Activated CD4-positive, alpha-beta T cell treated with anti-CD3 and anti-CD28 coated beads for 36 hours (primary cell): ENCODE measurements around the gene ATXN1. TPM values are rescaled to one million over a fixed set of nuclear protein-coding genes. Genes with fewer than 3 reads are reported as not detected.

Experiments used
- ATAC-seq: fragments of 200-7000 bp; cut with Tn5 transposase; one replicate; pipeline ENCODE4 v1.10.0; 2021; ENCODE audit warnings: mild to moderate bottlenecking, moderate library complexity
- CTCF ChIA-PET: fragments of 350-600 bp; sonication (Branson Sonifier 250); formaldehyde crosslinking; loops from one replicate; lab custom pipeline; 2021; ENCODE audit warnings: antibody characterized with exemption; lab: Charles Lee
- POLR2A ChIA-PET: fragments of 350-600 bp; sonication (Branson Sonifier 250); formaldehyde crosslinking; loops from one replicate; lab custom pipeline; 2021; ENCODE audit warnings: antibody characterized with exemption, inconsistent platforms; lab: Charles Lee
- DNase-seq: peaks from one replicate; pipeline ENCODE4 v3.0.0-alpha.2; 2020
- H3K27ac Mint-ChIP-seq: one replicate; pipeline ENCODE4 v1.8.0; 2021; ENCODE audit warnings: mixed read lengths
- H3K27me3 Mint-ChIP-seq: one replicate; pipeline ENCODE4 v1.8.0; 2021; ENCODE audit warnings: mixed read lengths
- H3K36me3 Mint-ChIP-seq: one replicate; pipeline ENCODE4 v1.8.0; 2021; ENCODE audit warnings: low read depth, mixed read lengths
- H3K4me1 Mint-ChIP-seq: one replicate; pipeline ENCODE4 v1.8.0; 2021; ENCODE audit warnings: mixed read lengths
- H3K4me3 Mint-ChIP-seq: one replicate; pipeline ENCODE4 v1.8.0; 2021; ENCODE audit warnings: mild to moderate bottlenecking, moderate library complexity, mixed read lengths
- H3K9me3 Mint-ChIP-seq: one replicate; pipeline ENCODE4 v1.8.0; 2021; ENCODE audit warnings: low read depth, mixed read lengths
- intact Hi-C, 2 experiments: fragments of 100-400 bp; cut with DNase I in 1 of 2; cut with micrococcal nuclease in 1 of 2; formaldehyde crosslinking; loops; one replicate each; pipeline versions ENCODE4 v1.14.2 to v1.15.1; 2022 to 2024; cut with DNase I, micrococcal nuclease
- total RNA-seq, 2 experiments: library from RNA; stranded (reverse); gene quantifications; one replicate each; pipeline ENCODE4 v1.2.3, GENCODE V29; 2021

Gene ATXN1
- total RNA-seq, 2 experiments from 2014 or later = 19.8 to 22.8 TPM

GRCh38 chr6:16761471-16762267 is 409 bp upstream of the ATXN1 start:
- ATAC-seq = peak; percentile 60
- POLR2A ChIA-PET = interaction anchor here (0.6 to 1.6 kb wide), 9 partner anchors 14 to 348 kb away, joined by 3 to 8 read pairs (median 3); no protein-coding TSS in a partner anchor

DNA sequence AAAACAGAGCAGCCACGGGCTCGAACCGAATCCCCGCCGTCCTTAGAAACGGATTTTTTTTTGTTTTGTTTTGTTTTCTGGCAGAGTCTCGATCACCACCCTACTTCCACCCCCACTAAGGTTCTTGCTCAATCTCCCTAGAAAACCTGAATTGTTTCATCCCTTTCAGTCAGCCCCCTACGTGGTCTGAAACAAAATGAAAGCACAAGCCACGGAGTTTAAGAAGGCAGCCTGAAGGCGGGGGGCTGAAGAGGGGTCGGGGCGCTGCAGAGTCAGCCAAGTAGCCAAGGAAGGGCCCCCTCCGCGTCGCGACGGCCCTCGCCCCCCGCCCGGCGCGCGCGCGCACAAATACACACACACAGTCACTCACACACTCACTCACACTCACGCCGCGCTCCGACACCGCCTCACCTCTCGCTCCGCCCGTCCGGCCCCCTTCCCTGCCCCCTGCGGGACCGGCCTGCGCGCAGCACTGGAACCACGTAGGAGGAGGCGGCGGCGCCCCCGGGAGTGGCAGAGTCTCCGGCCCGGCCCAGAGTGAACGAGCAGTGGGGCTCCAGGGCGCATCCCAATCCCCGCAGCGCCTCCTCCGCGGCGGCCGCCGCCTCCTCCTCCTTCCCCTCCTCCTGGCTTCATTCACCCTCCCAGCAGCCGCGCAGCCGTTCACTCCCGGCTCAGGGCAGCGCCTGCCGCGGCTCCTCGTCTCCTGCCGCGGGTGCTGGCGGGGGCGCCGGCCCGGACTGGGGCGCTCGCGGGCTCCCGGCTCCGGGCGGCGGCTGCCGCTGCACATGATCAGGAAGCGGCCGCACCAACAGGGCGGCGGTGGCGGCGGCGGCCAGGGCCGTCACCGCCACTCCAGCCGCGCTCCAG is 1.4 kb downstream of the ATXN1 start:
- ChIA-PET POLR2A (interaction anchor here (0.6 to 1.0 kb wide), 4 partner anchors 9 to 105 kb away, joined by 3 to 6 read pairs (median 4); no protein-coding TSS in a partner anchor), CTCF (interaction anchor here (1.1 to 2.0 kb wide), 4 partner anchors 17 to 443 kb away, joined by 3 to 7 read pairs (median 4); no protein-coding TSS in a partner anchor)
- Mint-ChIP-seq H3K9me3 (no peaks in the 10 kb centered on the region), H3K27me3 (no peaks in the 10 kb centered on the region), H3K36me3 (peaks cover 7% of the 10 kb centered on the region), H3K4me1 (peaks cover 56% of the 10 kb centered on the region), H3K27ac (peak overlapping the region; percentile 89), H3K4me3 (peak overlapping the region; percentile 91)
- DNase-seq (peak; percentile 81), ATAC-seq (peak; percentile 23)
- intact Hi-C loops = loop anchor here (1.0 to 5.0 kb wide), 11 partner anchors 29 to 1502 kb away; partner anchors contain the start of genes DEK (in 1 of the 2) and NUP153 (in 1 of the 2)

More at GRCh38 chr6:16761471-16762267, 409 bp upstream of the ATXN1 start:
- Mint-ChIP-seq H3K4me1 (peaks cover 58% of the 10 kb centered on the region), H3K27me3 (no peaks in the 10 kb centered on the region), H3K36me3 (peaks cover 7% of the 10 kb centered on the region), H3K4me3 (peak overlapping the region; percentile 91), H3K27ac (peak overlapping the region; percentile 94), H3K9me3 (no peaks in the 10 kb centered on the region)
- peak; percentile 91 for DNase-seq
- intact Hi-C loops = loop anchor here (1.0 to 5.0 kb wide), 23 partner anchors 31 to 1501 kb away; partner anchors contain the start of genes DEK (in 1 of the 2), MYLIP (in 1 of the 2) and NUP153 (in 1 of the 2)
- CTCF ChIA-PET = interaction anchor here (0.6 to 5.8 kb wide), 18 partner anchors 9 to 430 kb away, joined by 3 to 53 read pairs (median 4); no protein-coding TSS in a partner anchor

GRCh38 chr6:16759181-16759645 is 2.0 kb downstream of the ATXN1 start:
- Mint-ChIP-seq H3K9me3 (no peaks in the 10 kb centered on the region), H3K27ac (peak overlapping the region; percentile 89), H3K4me1 (peaks cover 56% of the 10 kb centered on the region), H3K4me3 (peak overlapping the region; percentile 91), H3K27me3 (no peaks in the 10 kb centered on the region), H3K36me3 (peaks cover 7% of the 10 kb centered on the region)
- DNase-seq = no peak
- ChIA-PET CTCF (interaction anchor here (1.1 to 2.5 kb wide), 7 partner anchors 11 to 443 kb away, joined by 3 to 13 read pairs (median 5); no protein-coding TSS in a partner anchor), POLR2A (interaction anchor here (0.6 to 1.0 kb wide), 4 partner anchors 8 to 104 kb away, joined by 3 to 6 read pairs (median 4); no protein-coding TSS in a partner anchor)
- intact Hi-C loops = loop anchor here in 1 of 2 experiments (1.0 kb wide), 1 partner anchor 47 kb away; no protein-coding TSS in a partner anchor
- ATAC-seq = no peak

GRCh38 chr6:16758163-16758975 is 2.9 kb downstream of the ATXN1 start:
- peaks cover 7% of the 10 kb centered on the region for H3K36me3 Mint-ChIP-seq
- no peaks in the 10 kb centered on the region for H3K27me3 Mint-ChIP-seq
- no peak overlapping the region for H3K27ac Mint-ChIP-seq
- H3K9me3 Mint-ChIP-seq = no peaks in the 10 kb centered on the region
- ChIA-PET POLR2A (interaction anchor here (1.3 to 1.5 kb wide), 2 partner anchors 10 to 60 kb away, joined by 3 read pairs; no protein-coding TSS in a partner anchor), CTCF (interaction anchor here (0.6 to 2.5 kb wide), 13 partner anchors 10 to 442 kb away, joined by 3 to 13 read pairs (median 4); no protein-coding TSS in a partner anchor)
- peaks cover 52% of the 10 kb centered on the region for H3K4me1 Mint-ChIP-seq
- no peak for ATAC-seq
- intact Hi-C loops = no loop called here
- no peak for DNase-seq
- peak overlapping the region; percentile 91 for H3K4me3 Mint-ChIP-seq

DNA sequence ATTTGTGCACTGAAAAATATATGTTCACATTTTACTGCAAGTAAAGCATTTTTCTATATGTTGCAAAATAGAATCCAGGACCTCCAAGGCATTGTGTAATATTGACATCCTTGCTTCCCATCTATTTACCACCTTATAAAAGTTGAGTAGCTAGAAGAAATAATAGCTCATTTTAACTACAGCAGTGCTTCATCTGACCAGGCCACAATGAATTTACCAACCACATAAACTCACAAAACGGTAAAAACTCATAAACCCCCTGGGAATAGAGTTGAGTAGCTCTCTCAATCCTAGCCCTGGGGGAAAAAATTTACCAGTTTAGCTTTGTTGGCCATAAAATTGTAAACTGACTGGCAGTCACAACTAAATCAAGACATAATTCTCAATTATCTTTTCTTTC is 3.9 kb downstream of the ATXN1 start:
- Mint-ChIP-seq H3K4me3 (no peak overlapping the region), H3K27me3 (no peaks in the 10 kb centered on the region), H3K4me1 (peaks cover 54% of the 10 kb centered on the region), H3K36me3 (peaks cover 10% of the 10 kb centered on the region), H3K9me3 (no peaks in the 10 kb centered on the region), H3K27ac (no peak overlapping the region)
- ChIA-PET CTCF (interaction anchor here (1.1 to 2.5 kb wide), 7 partner anchors 9 to 245 kb away, joined by 3 to 13 read pairs (median 4); no protein-coding TSS in a partner anchor), POLR2A (interaction anchor here (0.5 to 1.5 kb wide), 4 partner anchors 9 to 155 kb away, joined by 3 to 10 read pairs (median 3); no protein-coding TSS in a partner anchor)
- DNase-seq = no peak
- intact Hi-C loops = no loop called here
- ATAC-seq = no peak

GRCh38 chr6:16756660-16757255 is 4.5 kb downstream of the ATXN1 start:
- peak overlapping the region; percentile 34 for H3K27ac Mint-ChIP-seq

DNA sequence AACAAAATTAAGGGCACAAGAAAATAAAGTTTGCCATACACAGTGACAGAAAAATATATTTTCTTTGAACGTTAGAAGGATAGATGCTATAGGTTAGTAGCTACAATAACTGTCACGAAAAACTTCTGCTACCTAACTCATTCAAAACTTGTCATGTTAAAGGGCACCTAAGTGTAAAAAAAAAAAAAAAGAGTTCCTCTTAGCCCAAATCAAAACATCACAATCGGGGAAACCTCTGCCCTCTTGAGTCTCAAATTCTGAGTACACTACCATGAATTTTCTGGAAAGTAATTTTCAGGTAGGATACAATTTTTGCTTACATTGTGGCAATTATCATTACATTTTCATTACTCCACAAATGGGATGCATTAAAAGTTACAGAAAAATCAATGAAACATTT is 5.7 kb downstream of the ATXN1 start:
- Mint-ChIP-seq H3K36me3 (peaks cover 17% of the 10 kb centered on the region), H3K4me1 (peaks cover 57% of the 10 kb centered on the region), H3K9me3 (no peaks in the 10 kb centered on the region), H3K27me3 (no peaks in the 10 kb centered on the region), H3K27ac (no peak overlapping the region), H3K4me3 (no peak overlapping the region)
- ATAC-seq = no peak
- DNase-seq = no peak
- ChIA-PET POLR2A (no interaction called here), CTCF (no interaction called here)
- intact Hi-C loops = no loop called here

More at GRCh38 chr6:16756660-16757255, 4.5 kb downstream of the ATXN1 start:
- peaks cover 12% of the 10 kb centered on the region for H3K36me3 Mint-ChIP-seq
- POLR2A ChIA-PET = interaction anchor here (0.5 to 1.5 kb wide), 3 partner anchors 8 to 58 kb away, joined by 3 read pairs; no protein-coding TSS in a partner anchor
- H3K9me3 Mint-ChIP-seq = no peaks in the 10 kb centered on the region
- no peak for DNase-seq
- intact Hi-C loops = no loop called here
- CTCF ChIA-PET = interaction anchor here (1.1 to 2.5 kb wide), 4 partner anchors 9 to 245 kb away, joined by 3 to 13 read pairs (median 9); no protein-coding TSS in a partner anchor
- no peak overlapping the region for H3K4me3 Mint-ChIP-seq
- no peaks in the 10 kb centered on the region for H3K27me3 Mint-ChIP-seq
- H3K4me1 Mint-ChIP-seq = peaks cover 55% of the 10 kb centered on the region
- no peak for ATAC-seq

- ATAC-seq = no peak
- intact Hi-C loops = no loop called here
- Mint-ChIP-seq H3K4me3 (no peak overlapping the region), H3K36me3 (peaks cover 19% of the 10 kb centered on the region), H3K9me3 (no peaks in the 10 kb centered on the region), H3K4me1 (peaks cover 59% of the 10 kb centered on the region), H3K27me3 (no peaks in the 10 kb centered on the region), H3K27ac (no peak overlapping the region)
- DNase-seq = no peak
- ChIA-PET CTCF (interaction anchor here (0.8 to 1.6 kb wide), 5 partner anchors 9 to 243 kb away, joined by 3 to 4 read pairs (median 3); no protein-coding TSS in a partner anchor), POLR2A (no interaction called here)
Observed at GRCh38 chr6:16754876-16755275, 6.4 kb downstream of the ATXN1 start.

DNA sequence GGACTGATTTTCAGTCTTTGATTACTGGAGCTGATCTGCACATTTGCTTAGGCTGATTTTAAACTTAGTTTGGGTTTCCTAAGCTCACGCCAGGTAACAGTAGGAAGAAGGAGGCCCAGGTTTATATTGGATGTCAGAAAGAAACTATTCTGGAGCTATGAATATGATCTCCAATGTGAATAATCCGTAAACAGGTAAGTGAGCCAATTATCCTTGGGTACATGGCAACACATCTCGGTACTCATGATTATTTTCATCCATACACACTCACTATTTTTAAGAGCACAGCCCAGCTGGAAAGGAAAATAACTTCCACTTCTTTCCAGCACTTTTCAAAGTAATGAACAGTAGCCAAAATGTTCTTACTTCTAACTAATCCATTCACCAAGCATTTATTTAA is 7.0 kb downstream of the ATXN1 start:
- Mint-ChIP-seq H3K4me3 (no peak overlapping the region), H3K27ac (no peak overlapping the region), H3K4me1 (peaks cover 65% of the 10 kb centered on the region), H3K9me3 (no peaks in the 10 kb centered on the region), H3K27me3 (no peaks in the 10 kb centered on the region), H3K36me3 (peaks cover 24% of the 10 kb centered on the region)
- intact Hi-C loops = no loop called here
- ChIA-PET POLR2A (interaction anchor here (0.5 kb wide), 1 partner anchor 22 kb away, joined by 3 read pairs; no protein-coding TSS in a partner anchor), CTCF (interaction anchor here (0.7 to 1.6 kb wide), 7 partner anchors 9 to 242 kb away, joined by 3 to 4 read pairs (median 3); no protein-coding TSS in a partner anchor)
- no peak for DNase-seq
- ATAC-seq = no peak
